A549 (cell line): ENCODE data around the gene SPATA2L. TPM values are rescaled to one million over a fixed set of nuclear protein-coding genes. Genes with fewer than 3 reads are reported as not detected.

Experiments used
- ATAC-seq, 2 experiments: fragments of 200-7000 bp in 1 of 2; fragments of >200 bp in 1 of 2; cut with Nextera tagmentation in 1 of 2; cut with Tn5 transposase in 1 of 2; 3 replicates each; pipeline versions ENCODE4 v1.8.0 to v1.9.1; 2018 to 2020; ENCODE audit warnings: mild to moderate bottlenecking in 1 of 2, moderate library complexity in 1 of 2
- CTCF ChIA-PET: fragments of 300-600 bp; sonication (Branson Sonifier 250); formaldehyde crosslinking; extraction: SDS; loops from one replicate; lab custom pipeline; 2021; ENCODE audit warnings: antibody characterized with exemption, inconsistent platforms; lab: Yijun Ruan, JAX
- POLR2A ChIA-PET: fragments of 350-600 bp; formaldehyde crosslinking; extraction: SDS; loops from one replicate; lab custom pipeline; 2021; ENCODE audit warnings: antibody characterized with exemption, inconsistent platforms; lab: Yijun Ruan, JAX
- DNase-seq, 2 experiments: peaks; one replicate each; pipeline versions ENCODE4 v3.0.0 to v3.0.0-alpha.2; 2011 to 2016; ENCODE audit warnings: low read depth in 1 of 2, low spot score in 1 of 2
- FAIRE-seq: peaks from 2 replicates; lab custom pipeline; 2011; peaks lifted over from hg19 to GRCh38; lab: Jason Lieb, UNC
- H3K27ac ChIP-seq, 2 experiments: fragments of >200 bp; sonication (Bioruptor Twin); formaldehyde crosslinking; 3 replicates each; pipeline ENCODE4 v1.5.1; 2016 to 2017
- H3K4me1 ChIP-seq: fragments of >200 bp; sonication (Bioruptor Twin); formaldehyde crosslinking; 3 replicates; pipeline ENCODE4 v1.6.1; 2016
- H3K4me2 ChIP-seq: fragments of >200 bp; sonication (Bioruptor Twin); formaldehyde crosslinking; 3 replicates; pipeline ENCODE4 v1.6.1; 2016
- H3K4me3 ChIP-seq: fragments of >200 bp; sonication (Bioruptor Twin); formaldehyde crosslinking; 3 replicates; pipeline ENCODE4 v1.5.1; 2016
- H3K9me3 ChIP-seq: fragments of >200 bp; sonication (Bioruptor Twin); formaldehyde crosslinking; 3 replicates; pipeline ENCODE4 v1.6.1; 2016
- BHLHE40 ChIP-seq: IDR thresholded peaks from 2 replicates; pipeline ENCODE4 v1.6.1; 2012; ENCODE audit warnings: low read depth, low read length, inconsistent platforms
- CHD4 ChIP-seq: fragments of 200-600 bp; sonication (generic); IDR thresholded peaks from 2 replicates; pipeline ENCODE4 v1.6.1; 2016; ENCODE audit warnings: antibody characterized with exemption, mild to moderate bottlenecking, borderline replicate concordance
- EHMT2 ChIP-seq: fragments of 200-600 bp; sonication (generic); IDR thresholded peaks from 2 replicates; pipeline ENCODE4 v1.6.1; 2016; ENCODE audit warnings: antibody characterized with exemption, low read depth, mild to moderate bottlenecking, moderate library complexity
- EP300 ChIP-seq, 2 experiments: fragments of >200 bp; sonication (Bioruptor Twin); formaldehyde crosslinking; IDR thresholded peaks; 2 replicates in 1 of 2; 3 replicates in 1 of 2; pipeline ENCODE4 v1.6.1; 2016 to 2017
- FOXS1 ChIP-seq: fragments of 250-450 bp; sonication (Bioruptor Pico); IDR thresholded peaks from 2 replicates; pipeline ENCODE4 v1.5.0; 2020; ENCODE audit warnings: mild to moderate bottlenecking, moderate library complexity
- GATA3 ChIP-seq: IDR thresholded peaks from 2 replicates; pipeline ENCODE4 v1.6.1; 2012; ENCODE audit warnings: borderline replicate concordance
- HDAC2 ChIP-seq: fragments of 200-600 bp; sonication (generic); IDR thresholded peaks from 2 replicates; pipeline ENCODE4 v1.6.1; 2016
- HMGXB4 ChIP-seq: fragments of 250-450 bp; sonication (Bioruptor Pico); IDR thresholded peaks from 2 replicates; pipeline ENCODE4 v1.5.0; 2021; ENCODE audit warnings: mild to moderate bottlenecking, moderate library complexity, borderline replicate concordance
- HOXA7 ChIP-seq: fragments of 250-450 bp; sonication (Bioruptor Pico); IDR thresholded peaks from 2 replicates; pipeline ENCODE4 v1.5.0; 2020; ENCODE audit warnings: mild to moderate bottlenecking, moderate library complexity
- HOXB5 ChIP-seq: fragments of 250-450 bp; sonication (Bioruptor Pico); IDR thresholded peaks from 2 replicates; pipeline ENCODE4 v1.5.0; 2020; ENCODE audit warnings: mild to moderate bottlenecking, moderate library complexity
- JUN ChIP-seq, 2 experiments: fragments of >200 bp; sonication (Bioruptor Twin); formaldehyde crosslinking; IDR thresholded peaks; 2 replicates in 1 of 2; 3 replicates in 1 of 2; pipeline ENCODE4 v1.6.1; 2016 to 2017
- JUNB ChIP-seq: fragments of >200 bp; sonication (Bioruptor Twin); formaldehyde crosslinking; IDR thresholded peaks from 2 replicates; pipeline ENCODE4 v1.6.1; 2016
- KDM1A ChIP-seq: fragments of 200-600 bp; sonication (generic); IDR thresholded peaks from 2 replicates; pipeline ENCODE4 v1.6.1; 2016; ENCODE audit warnings: low read depth, mild to moderate bottlenecking
- MAFK ChIP-seq: fragments of 450-650 bp; IDR thresholded peaks from 2 replicates; pipeline ENCODE4 v1.6.1; 2014; ENCODE audit not compliant: partially characterized antibody
- NPAS2 ChIP-seq: fragments of 250-450 bp; sonication (Bioruptor Pico); IDR thresholded peaks from 2 replicates; pipeline ENCODE4 v1.8.0; 2022; ENCODE audit warnings: mild to moderate bottlenecking, moderate library complexity, borderline replicate concordance
- NR3C1 ChIP-seq: fragments of >200 bp; sonication (Bioruptor Twin); formaldehyde crosslinking; IDR thresholded peaks from 3 replicates; pipeline ENCODE4 v1.6.1; 2017
- POLR2AphosphoS2 ChIP-seq: conservative IDR thresholded peaks from 2 replicates; pipeline ENCODE4 v1.6.1; 2012; ENCODE audit warnings: low read length, improper control_type of control experiment, inconsistent platforms
- RAD21 ChIP-seq, 2 experiments: fragments of >200 bp in 1 of 2; sonication (Bioruptor Twin) in 1 of 2; formaldehyde crosslinking in 1 of 2; IDR thresholded peaks in 1 of 2; conservative IDR thresholded peaks in 1 of 2; 2 replicates in 1 of 2; 3 replicates in 1 of 2; pipeline ENCODE4 v1.6.1; 2012 to 2018; ENCODE audit warnings: inconsistent platforms in 1 of 2
- RCOR1 ChIP-seq: fragments of 150-350 bp; IDR thresholded peaks from 2 replicates; pipeline ENCODE4 v1.6.1; 2014; ENCODE audit warnings: antibody characterized with exemption, low read length, low read depth
- SREBF2 ChIP-seq: fragments of 450-650 bp; IDR thresholded peaks from 2 replicates; pipeline ENCODE4 v1.6.1; 2014; ENCODE audit warnings: mild to moderate bottlenecking, moderate library complexity
- ZFP36 ChIP-seq: fragments of 450-650 bp; IDR thresholded peaks from 2 replicates; pipeline ENCODE4 v1.6.1; 2014; ENCODE audit warnings: borderline replicate concordance; ENCODE audit not compliant: partially characterized antibody
- ZSCAN20 ChIP-seq: fragments of 250-450 bp; sonication (Bioruptor Pico); IDR thresholded peaks from 2 replicates; pipeline ENCODE4 v1.8.0; 2022; ENCODE audit warnings: mild to moderate bottlenecking, moderate library complexity
- WGBS: methylation state at CpG from one replicate; pipeline ENCODE4 v1.1.6; 2017; ENCODE audit errors: missing lambda C conversion rate; 5-methylcytosine and 5-hydroxymethylcytosine counted together
- polyA plus RNA-seq, 4 experiments: library from polyadenylated mRNA; depleted of rRNA in 3 of 4; stranded (reverse); fragments of >200 nt; fragmentation: RNase III in 1 of 4; extraction: RNeasy Plus Mini Kit Qiagen cat#74134 plus additional on column Dnase treatment in 1 of 4; gene quantifications; 2 replicates in 3 of 4; 3 replicates in 1 of 4; pipeline ENCODE4 v1.2.3, GENCODE V29; 2011 to 2017
- TF ChIP-seq, protein P1 (sequence below): fragments of 450-650 bp; IDR thresholded peaks from 2 replicates; pipeline ENCODE4 v1.6.1; 2014; ENCODE audit warnings: antibody characterized with exemption
- TF ChIP-seq, protein P2 (sequence below): fragments of 200-600 bp; sonication (generic); IDR thresholded peaks from 2 replicates; pipeline ENCODE4 v1.6.1; 2016; ENCODE audit warnings: antibody characterized with exemption, mild to moderate bottlenecking, moderate library complexity
- TF ChIP-seq, protein P3 (sequence below): fragments of 150-350 bp; IDR thresholded peaks from 2 replicates; pipeline ENCODE4 v1.6.1; 2014; ENCODE audit warnings: low read depth, mild to moderate bottlenecking, low read length

SPATA2L gene
- polyA plus RNA-seq, 2 of the 4 experiments (the other 2 are of a cell fraction): 3.5 to 5.2 TPM

DNA sequence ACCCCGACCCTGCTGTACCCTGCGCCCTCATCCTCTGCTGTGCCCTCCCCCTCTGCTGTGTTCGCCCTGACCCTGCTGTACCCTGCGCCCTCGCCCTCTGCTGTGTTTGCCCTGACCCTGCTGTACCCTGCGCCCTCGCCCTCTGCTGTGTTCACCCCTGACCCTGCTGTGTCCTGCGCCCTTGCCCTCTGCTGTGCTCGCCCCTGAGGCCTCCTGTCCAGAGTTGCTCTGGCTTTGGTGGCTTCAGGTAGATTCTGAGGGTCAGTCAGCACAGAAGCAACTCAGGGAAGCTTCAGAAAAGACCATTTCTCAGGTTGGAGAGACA is 31.4 kb upstream of the SPATA2L start:
- Histone ChIP-seq H3K27ac (no peak overlapping the region), H3K9me3 (no peaks in the 10 kb centered on the region), H3K4me2 (no peak overlapping the region), H3K4me3 (no peak overlapping the region)
- CTCF ChIA-PET: interaction anchor here (1.1 to 1.8 kb wide), 3 partner anchors 14 to 27 kb away, joined by 3 to 8 read pairs (median 3); no protein-coding TSS in a partner anchor
- WGBS: 92% methylated on average over 9 of the region's 9 CpGs
- DNase-seq (no peak), ATAC-seq (no peak), FAIRE-seq (no peak)
- POLR2A ChIA-PET: no interaction called here
- TF ChIP-seq, protein P1, sequence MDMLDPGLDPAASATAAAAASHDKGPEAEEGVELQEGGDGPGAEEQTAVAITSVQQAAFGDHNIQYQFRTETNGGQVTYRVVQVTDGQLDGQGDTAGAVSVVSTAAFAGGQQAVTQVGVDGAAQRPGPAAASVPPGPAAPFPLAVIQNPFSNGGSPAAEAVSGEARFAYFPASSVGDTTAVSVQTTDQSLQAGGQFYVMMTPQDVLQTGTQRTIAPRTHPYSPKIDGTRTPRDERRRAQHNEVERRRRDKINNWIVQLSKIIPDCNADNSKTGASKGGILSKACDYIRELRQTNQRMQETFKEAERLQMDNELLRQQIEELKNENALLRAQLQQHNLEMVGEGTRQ: no peak
- TF ChIP-seq HDAC2: no peak
- no peak for TF ChIP-seq NPAS2
- no peak for TF ChIP-seq RCOR1
- TF ChIP-seq, protein P2, sequence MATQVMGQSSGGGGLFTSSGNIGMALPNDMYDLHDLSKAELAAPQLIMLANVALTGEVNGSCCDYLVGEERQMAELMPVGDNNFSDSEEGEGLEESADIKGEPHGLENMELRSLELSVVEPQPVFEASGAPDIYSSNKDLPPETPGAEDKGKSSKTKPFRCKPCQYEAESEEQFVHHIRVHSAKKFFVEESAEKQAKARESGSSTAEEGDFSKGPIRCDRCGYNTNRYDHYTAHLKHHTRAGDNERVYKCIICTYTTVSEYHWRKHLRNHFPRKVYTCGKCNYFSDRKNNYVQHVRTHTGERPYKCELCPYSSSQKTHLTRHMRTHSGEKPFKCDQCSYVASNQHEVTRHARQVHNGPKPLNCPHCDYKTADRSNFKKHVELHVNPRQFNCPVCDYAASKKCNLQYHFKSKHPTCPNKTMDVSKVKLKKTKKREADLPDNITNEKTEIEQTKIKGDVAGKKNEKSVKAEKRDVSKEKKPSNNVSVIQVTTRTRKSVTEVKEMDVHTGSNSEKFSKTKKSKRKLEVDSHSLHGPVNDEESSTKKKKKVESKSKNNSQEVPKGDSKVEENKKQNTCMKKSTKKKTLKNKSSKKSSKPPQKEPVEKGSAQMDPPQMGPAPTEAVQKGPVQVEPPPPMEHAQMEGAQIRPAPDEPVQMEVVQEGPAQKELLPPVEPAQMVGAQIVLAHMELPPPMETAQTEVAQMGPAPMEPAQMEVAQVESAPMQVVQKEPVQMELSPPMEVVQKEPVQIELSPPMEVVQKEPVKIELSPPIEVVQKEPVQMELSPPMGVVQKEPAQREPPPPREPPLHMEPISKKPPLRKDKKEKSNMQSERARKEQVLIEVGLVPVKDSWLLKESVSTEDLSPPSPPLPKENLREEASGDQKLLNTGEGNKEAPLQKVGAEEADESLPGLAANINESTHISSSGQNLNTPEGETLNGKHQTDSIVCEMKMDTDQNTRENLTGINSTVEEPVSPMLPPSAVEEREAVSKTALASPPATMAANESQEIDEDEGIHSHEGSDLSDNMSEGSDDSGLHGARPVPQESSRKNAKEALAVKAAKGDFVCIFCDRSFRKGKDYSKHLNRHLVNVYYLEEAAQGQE: no peak
- TF ChIP-seq, all 56 proteins: peak for 0
- H3K4me1 ChIP-seq: no peaks in the 10 kb centered on the region

DNA sequence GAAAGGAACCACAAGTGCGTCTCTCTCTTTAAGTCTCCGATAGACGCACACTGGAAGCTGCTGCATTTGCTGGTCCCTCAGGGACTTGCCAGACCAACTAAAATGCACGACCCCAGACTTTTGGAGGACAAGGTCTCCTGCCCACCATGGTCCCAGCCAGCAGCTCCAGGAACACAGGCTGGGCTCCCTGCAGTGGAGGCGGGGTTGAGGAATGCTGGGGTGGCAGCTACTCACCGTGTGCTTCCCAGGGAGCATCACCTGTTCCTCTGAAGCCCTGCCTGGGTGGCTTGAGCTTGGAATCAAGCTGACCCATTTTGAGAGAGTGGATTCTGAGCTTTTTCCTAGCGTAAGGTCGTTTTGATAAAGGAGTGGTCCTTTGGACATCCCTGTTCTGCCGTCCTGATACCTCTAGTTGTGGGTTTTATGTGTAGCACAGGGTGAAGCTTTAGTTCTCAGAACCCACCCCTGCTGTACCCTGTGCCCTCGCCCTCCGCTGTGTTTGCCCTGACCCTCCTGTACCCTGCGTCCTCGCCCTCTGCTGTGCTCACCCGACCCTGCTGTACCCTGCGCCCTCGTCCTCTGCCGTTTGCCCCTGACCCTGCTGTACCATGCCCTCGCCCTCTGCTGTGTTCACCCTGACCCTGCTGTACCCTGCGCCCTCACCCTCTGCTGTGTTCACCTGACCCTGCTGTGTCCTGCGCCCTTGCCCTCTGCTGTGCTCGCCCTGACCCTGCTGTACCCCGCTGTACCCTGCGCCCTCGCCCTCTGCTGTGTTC is 30.8 kb upstream of the SPATA2L start:
- ATAC-seq (peak in 1 of 2 experiments; percentile 7; a peak in 2 of 6 replicates), FAIRE-seq (no peak), DNase-seq (no peak)
- Histone ChIP-seq H3K4me1 (no peaks in the 10 kb centered on the region), H3K27ac (no peak overlapping the region), H3K4me2 (no peak overlapping the region), H3K4me3 (no peak overlapping the region), H3K9me3 (no peaks in the 10 kb centered on the region)
- 89% methylated on average over 20 of the region's 24 CpGs for WGBS
- CTCF ChIA-PET: interaction anchor here (0.5 to 1.8 kb wide), 5 partner anchors 8 to 81 kb away, joined by 3 to 8 read pairs (median 4); no protein-coding TSS in a partner anchor
- TF ChIP-seq KDM1A (no peak), HOXB5 (CRISPR knock-in tag) (no peak), FOXS1 (CRISPR knock-in tag) (no peak), JUNB (no peak), EP300 (IDR thresholded peaks at IDR 0.05) (no peak), POLR2AphosphoS2 (no peak), NR3C1 (no peak), HOXA7 (no peak), ZSCAN20 (no peak), ZFP36 (no peak), RAD21 (conservative IDR thresholded peaks at IDR 0.05 in 1 of 2, IDR thresholded peaks at IDR 0.05 in 1 of 2) (no peak)
- TF ChIP-seq, protein P1: no peak
- POLR2A ChIA-PET: no interaction called here

DNA sequence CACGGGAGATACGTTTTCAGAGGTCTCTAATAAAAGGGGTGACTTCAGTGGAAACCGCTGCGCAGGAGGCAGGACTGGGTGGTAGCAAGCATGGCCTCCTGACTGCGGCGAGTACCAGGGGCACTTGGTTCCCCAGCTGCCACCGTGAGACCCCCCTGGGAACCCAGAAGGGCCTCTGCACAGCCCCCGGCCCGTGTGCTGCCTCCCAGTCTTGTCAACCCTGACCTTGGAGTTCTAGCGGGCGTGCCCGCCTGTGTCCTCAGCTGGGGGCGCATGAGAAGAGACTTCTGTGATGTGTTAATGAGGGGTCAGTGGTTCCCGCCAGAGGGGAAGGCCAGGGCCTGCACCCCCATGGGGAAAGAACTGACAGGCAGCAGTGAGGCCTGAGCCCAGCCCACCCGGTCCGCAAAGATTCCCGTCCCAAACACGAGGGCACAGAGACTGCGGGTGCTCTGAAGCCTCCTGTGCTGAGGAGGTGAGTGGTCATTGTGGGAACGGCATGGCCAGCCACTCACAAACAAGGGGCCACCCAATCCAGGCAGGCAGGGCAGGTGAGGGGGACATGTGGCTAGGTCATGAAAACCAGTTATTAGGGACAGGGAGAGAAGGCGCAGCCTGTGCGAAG is 29.2 kb upstream of the SPATA2L start:
- POLR2A ChIA-PET: interaction anchor here (0.6 kb wide), 1 partner anchor 210 kb away, joined by 9 read pairs; no protein-coding TSS in a partner anchor
- CTCF ChIA-PET: interaction anchor here (1.8 kb wide), 2 partner anchors 25 to 31 kb away, joined by 6 to 8 read pairs; no protein-coding TSS in a partner anchor
- no peak for DNase-seq
- no peak for TF ChIP-seq BHLHE40
- TF ChIP-seq SREBF2: no peak
- no peak; a peak in 1 of 5 replicates for TF ChIP-seq JUN (IDR thresholded peaks at IDR 0.05)
- no peak for TF ChIP-seq CHD4
- TF ChIP-seq GATA3: no peak
- TF ChIP-seq EHMT2: no peak
- TF ChIP-seq, protein P3, sequence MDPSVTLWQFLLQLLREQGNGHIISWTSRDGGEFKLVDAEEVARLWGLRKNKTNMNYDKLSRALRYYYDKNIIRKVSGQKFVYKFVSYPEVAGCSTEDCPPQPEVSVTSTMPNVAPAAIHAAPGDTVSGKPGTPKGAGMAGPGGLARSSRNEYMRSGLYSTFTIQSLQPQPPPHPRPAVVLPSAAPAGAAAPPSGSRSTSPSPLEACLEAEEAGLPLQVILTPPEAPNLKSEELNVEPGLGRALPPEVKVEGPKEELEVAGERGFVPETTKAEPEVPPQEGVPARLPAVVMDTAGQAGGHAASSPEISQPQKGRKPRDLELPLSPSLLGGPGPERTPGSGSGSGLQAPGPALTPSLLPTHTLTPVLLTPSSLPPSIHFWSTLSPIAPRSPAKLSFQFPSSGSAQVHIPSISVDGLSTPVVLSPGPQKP: no peak
- TF ChIP-seq HMGXB4 (CRISPR knock-in tag): no peak
- no peak for TF ChIP-seq MAFK

More for the DNA sequence above, 29.2 kb upstream of the SPATA2L start:
- Histone ChIP-seq H3K9me3 (no peaks in the 10 kb centered on the region), H3K4me1 (no peaks in the 10 kb centered on the region), H3K4me2 (no peak overlapping the region), H3K4me3 (no peak overlapping the region), H3K27ac (no peak overlapping the region)
- ATAC-seq: peak in 1 of 2 experiments; percentile 11; a peak in 3 of 6 replicates
- WGBS: 91% methylated on average over 18 of the region's 22 CpGs
- no peak for FAIRE-seq
